GM12878 (cell line): ENCODE results near the gene UNC13B. TPM values are rescaled to one million over a fixed set of nuclear protein-coding genes. Genes with fewer than 3 reads are reported as not detected.

ENCODE experiments used
- ATAC-seq: fragments of 200-7000 bp; cut with Tn5 transposase; 3 replicates; pipeline ENCODE4 v1.9.1; 2020; ENCODE audit warnings: mild to moderate bottlenecking, moderate library complexity
- BruUV-seq: library from RNA; stranded (reverse); fragments of 400-500 nt; replicated peaks from 2 replicates; lab custom pipeline; 2021; lab: Mats Ljungman, UMichigan
- CTCF ChIA-PET: fragments of 300-600 bp; sonication (Branson Sonifier 250); formaldehyde crosslinking; extraction: SDS; loops from one replicate; lab custom pipeline; 2021; ENCODE audit warnings: inconsistent platforms; lab: Yijun Ruan, JAX
- POLR2A ChIA-PET: fragments of 350-600 bp; formaldehyde crosslinking; extraction: SDS; loops from one replicate; lab custom pipeline; 2021; ENCODE audit warnings: inconsistent platforms; lab: Charles Lee
- RAD21 ChIA-PET: fragments of 300-600 bp; sonication (Branson Sonifier 250); formaldehyde crosslinking; loops from one replicate; lab custom pipeline; 2023; ENCODE audit warnings: antibody characterized with exemption; ENCODE audit not compliant: unreplicated experiment; lab: Charles Lee
- SMC1A ChIA-PET: fragments of 300-600 bp; sonication (Branson Sonifier 250); formaldehyde crosslinking; loops from one replicate; lab custom pipeline; 2023; ENCODE audit not compliant: unreplicated experiment, uncharacterized antibody; lab: Charles Lee
- DNase-seq: peaks from one replicate; pipeline ENCODE4 v3.0.0-alpha.2; 2011; ENCODE audit warnings: low read depth, low spot score
- FAIRE-seq: peaks from 3 replicates; lab custom pipeline; 2011; peaks lifted over from hg19 to GRCh38; lab: Jason Lieb, UNC
- H2AFZ ChIP-seq: 2 replicates; pipeline ENCODE4 v1.6.0; 2011; ENCODE audit warnings: low read depth, low read length, control low read depth; ENCODE audit not compliant: control insufficient read depth
- H3K27ac ChIP-seq: 2 replicates; pipeline ENCODE4 v1.5.1; 2011; ENCODE audit warnings: control low read depth; ENCODE audit not compliant: control insufficient read depth, insufficient read depth
- H3K27me3 ChIP-seq, 2 experiments: replicated peaks in 1 of 2; 2 replicates each; pipeline versions ENCODE4 v1.6.0 to v1.6.1; 2011; ENCODE audit warnings: low read length in 1 of 2; ENCODE audit not compliant: control insufficient read depth in 2 of 2, insufficient read depth in 2 of 2
- H3K36me3 ChIP-seq, 2 experiments: 2 replicates each; pipeline ENCODE4 v1.5.1; 2011; ENCODE audit warnings: low read length in 1 of 2; ENCODE audit not compliant: control insufficient read depth in 2 of 2, insufficient read depth in 2 of 2
- H3K4me1 ChIP-seq: 2 replicates; pipeline ENCODE4 v1.6.1; 2011; ENCODE audit warnings: mild to moderate bottlenecking, low read length, moderate library complexity, mixed read lengths; ENCODE audit not compliant: control insufficient read depth, insufficient read depth
- H3K4me2 ChIP-seq: 2 replicates; pipeline ENCODE4 v1.6.0; 2011; ENCODE audit warnings: control low read depth; ENCODE audit not compliant: control insufficient read depth, insufficient read depth
- H3K4me3 ChIP-seq: fragments of 200-600 bp; sonication (generic); 2 replicates; pipeline ENCODE4 v1.5.1; 2016
- H3K79me2 ChIP-seq: 2 replicates; pipeline ENCODE4 v1.6.0; 2011; ENCODE audit warnings: low read length; ENCODE audit not compliant: control insufficient read depth, insufficient read depth
- H3K9ac ChIP-seq: 2 replicates; pipeline ENCODE4 v1.8.0; 2011; ENCODE audit warnings: low read length, control low read depth, mixed read lengths; ENCODE audit not compliant: control insufficient read depth, insufficient read depth
- H3K9me3 ChIP-seq: replicated peaks from 3 replicates; pipeline ENCODE4 v1.5.1; 2011; ENCODE audit warnings: mild to moderate bottlenecking, low read length; ENCODE audit not compliant: control insufficient read depth, insufficient read depth
- H4K20me1 ChIP-seq: 2 replicates; pipeline ENCODE4 v1.6.0; 2011; ENCODE audit not compliant: control insufficient read depth, insufficient read depth
- CHD2 ChIP-seq: IDR thresholded peaks from 2 replicates; pipeline ENCODE4 v1.6.1; 2011; ENCODE audit warnings: low read depth, low read length, improper control_type of control experiment, borderline replicate concordance
- FOXM1 ChIP-seq: IDR thresholded peaks from 2 replicates; pipeline ENCODE4 v1.6.1; 2012; ENCODE audit warnings: low read depth, mild to moderate bottlenecking, inconsistent platforms, low read length, moderate library complexity
- LARP7 ChIP-seq: fragments of 450-650 bp; IDR thresholded peaks from 2 replicates; pipeline ENCODE4 v1.6.1; 2017; ENCODE audit warnings: mild to moderate bottlenecking
- NFIC ChIP-seq: IDR thresholded peaks from 2 replicates; pipeline ENCODE4 v1.6.1; 2012; ENCODE audit warnings: low read depth, mild to moderate bottlenecking, inconsistent platforms, low read length, moderate library complexity
- NFYA ChIP-seq: IDR thresholded peaks from 2 replicates; pipeline ENCODE4 v1.6.1; 2011; ENCODE audit warnings: low read depth, mild to moderate bottlenecking, low read length, improper control_type of control experiment, borderline replicate concordance
- NRF1 ChIP-seq: conservative IDR thresholded peaks from 2 replicates; pipeline ENCODE4 v1.6.1; 2011; ENCODE audit warnings: mild to moderate bottlenecking, low read depth, low read length, improper control_type of control experiment
- SMAD1 ChIP-seq: fragments of 450-650 bp; IDR thresholded peaks from 2 replicates; pipeline ENCODE4 v1.6.1; 2018; ENCODE audit warnings: mild to moderate bottlenecking, low read depth; ENCODE audit not compliant: partially characterized antibody
- SRF ChIP-seq, 2 experiments: IDR thresholded peaks; 2 replicates each; pipeline ENCODE4 v1.6.1; 2011; ENCODE audit warnings: low read depth in 2 of 2, low read length in 2 of 2, mild to moderate bottlenecking in 1 of 2, moderate library complexity in 1 of 2
- STAT1 ChIP-seq: fragments of 450-650 bp; conservative IDR thresholded peaks from 2 replicates; pipeline ENCODE4 v1.6.1; 2014; ENCODE audit warnings: antibody characterized with exemption, mild to moderate bottlenecking
- WGBS: methylation state at CpG from one replicate; pipeline ENCODE4 v1.1.6; 2016; ENCODE audit warnings: low lambda C conversion rate; ENCODE audit not compliant: insufficient replicate concordance, insufficient coverage; ENCODE audit errors: missing lambda C conversion rate; 5-methylcytosine and 5-hydroxymethylcytosine counted together
- in situ Hi-C: fragments of 300-500 bp; cut with MboI; formaldehyde crosslinking; loops from 9 replicates; pipeline ENCODE4 v1.14.3; 2018; ENCODE audit warnings: mixed read lengths
- intact Hi-C: fragments of 100-400 bp; cut with micrococcal nuclease; formaldehyde crosslinking; loops from one replicate; pipeline ENCODE4 v1.14.2; 2022; ENCODE audit not compliant: unreplicated experiment
- polyA plus RNA-seq, 11 experiments: library from polyadenylated mRNA; depleted of rRNA in 4 of 11; unstranded in 6 of 11; stranded (reverse) in 5 of 11; fragments of >200 nt; fragmentation: Nextera tagmentation in 4 of 11; fragmentation: Illumina TruSeq in 1 of 11; extraction: Ambion mirVana in 4 of 11; extraction: Trizol in 1 of 11; gene quantifications; 1 replicate in 1 of 11; 2 replicates in 10 of 11; pipeline versions ENCODE4 v1.2.1 to v1.2.3, GENCODE V29; 2011 to 2016; ENCODE audit warnings: inconsistent platforms in 2 of 11, missing spikeins in 2 of 11, low read depth in 1 of 11
- total RNA-seq, 4 experiments: library from RNA; depleted of rRNA in 3 of 4; stranded (reverse); fragments of >200 nt in 3 of 4; fragmentation: Illumina TruSeq in 1 of 4; extraction: Trizol in 1 of 4; gene quantifications; 2 replicates each; pipeline versions ENCODE4 v1.2.1 to v1.2.3, GENCODE V29; 2013 to 2021
- TF ChIP-seq, protein P1 (sequence below): IDR thresholded peaks from 2 replicates; pipeline ENCODE4 v1.6.1; 2012; ENCODE audit warnings: low read depth, low read length, improper control_type of control experiment
- TF ChIP-seq, protein P2 (sequence below): fragments of 450-650 bp; IDR thresholded peaks from 2 replicates; pipeline ENCODE4 v1.6.1; 2017; ENCODE audit warnings: mild to moderate bottlenecking

UNC13B gene
- total and polyA plus RNA-seq, 10 of the 15 experiments (the other 5 are each of a cell fraction or from before 2014, with no cell fraction given): under 0.01 to 0.42 (median 0.06) TPM; not detected in 4

DNA sequence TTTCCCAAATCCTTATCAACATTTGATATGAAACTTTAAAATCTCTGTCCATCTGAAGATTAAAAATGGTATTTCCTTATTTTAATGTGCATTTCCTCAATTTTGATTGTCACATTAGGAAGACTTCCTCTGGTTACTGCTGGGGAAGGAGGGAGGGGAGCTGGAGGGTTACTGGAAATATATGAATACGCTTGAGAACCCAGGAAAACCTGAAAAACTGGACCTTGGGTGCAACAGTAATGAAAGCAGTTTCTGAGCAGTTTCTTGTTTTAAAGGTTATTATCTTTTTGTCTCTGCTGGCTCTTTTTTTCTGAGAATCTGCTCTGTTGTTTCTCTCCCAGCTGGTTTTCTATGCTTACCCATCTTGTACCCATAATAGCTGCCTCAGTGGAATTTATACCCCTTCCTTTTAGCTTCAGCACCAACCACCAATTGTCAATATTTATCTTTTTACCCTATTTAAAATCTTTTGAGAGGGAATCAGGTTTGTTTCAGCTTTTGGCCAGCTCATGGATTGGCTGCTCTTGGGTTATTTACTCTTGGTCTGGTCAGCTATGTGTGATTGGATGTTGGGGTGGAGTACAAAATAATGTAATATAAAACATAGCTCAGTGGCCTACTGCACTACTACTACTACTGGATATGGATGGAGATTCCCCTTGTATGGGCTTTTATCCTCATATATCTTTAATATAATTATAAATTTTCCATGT, 67.4 kb downstream of the UNC13B start:
- Histone ChIP-seq H3K79me2 (no peaks in the 10 kb centered on the region), H3K36me3 (no peaks in the 10 kb centered on the region), H3K9ac (no peak overlapping the region), H2AFZ (no peak overlapping the region), H3K9me3 (no peaks in the 10 kb centered on the region; the same call in 2 of the 3 replicates), H3K27me3 (no peaks in the 10 kb centered on the region), H3K27ac (no peak overlapping the region), H3K4me3 (no peak overlapping the region), H3K4me2 (no peak overlapping the region), H4K20me1 (no peaks in the 10 kb centered on the region), H3K4me1 (no peaks in the 10 kb centered on the region)
- no TSS peak for BruUV-seq
- DNase-seq (no peak), ATAC-seq (no peak), FAIRE-seq (no peak)
- TF ChIP-seq, protein P1, sequence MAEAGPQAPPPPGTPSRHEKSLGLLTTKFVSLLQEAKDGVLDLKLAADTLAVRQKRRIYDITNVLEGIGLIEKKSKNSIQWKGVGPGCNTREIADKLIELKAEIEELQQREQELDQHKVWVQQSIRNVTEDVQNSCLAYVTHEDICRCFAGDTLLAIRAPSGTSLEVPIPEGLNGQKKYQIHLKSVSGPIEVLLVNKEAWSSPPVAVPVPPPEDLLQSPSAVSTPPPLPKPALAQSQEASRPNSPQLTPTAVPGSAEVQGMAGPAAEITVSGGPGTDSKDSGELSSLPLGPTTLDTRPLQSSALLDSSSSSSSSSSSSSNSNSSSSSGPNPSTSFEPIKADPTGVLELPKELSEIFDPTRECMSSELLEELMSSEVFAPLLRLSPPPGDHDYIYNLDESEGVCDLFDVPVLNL: no peak
- TF ChIP-seq NFIC: no peak
- no peak for TF ChIP-seq NFYA
- no peak for TF ChIP-seq LARP7
- TF ChIP-seq, protein P2, sequence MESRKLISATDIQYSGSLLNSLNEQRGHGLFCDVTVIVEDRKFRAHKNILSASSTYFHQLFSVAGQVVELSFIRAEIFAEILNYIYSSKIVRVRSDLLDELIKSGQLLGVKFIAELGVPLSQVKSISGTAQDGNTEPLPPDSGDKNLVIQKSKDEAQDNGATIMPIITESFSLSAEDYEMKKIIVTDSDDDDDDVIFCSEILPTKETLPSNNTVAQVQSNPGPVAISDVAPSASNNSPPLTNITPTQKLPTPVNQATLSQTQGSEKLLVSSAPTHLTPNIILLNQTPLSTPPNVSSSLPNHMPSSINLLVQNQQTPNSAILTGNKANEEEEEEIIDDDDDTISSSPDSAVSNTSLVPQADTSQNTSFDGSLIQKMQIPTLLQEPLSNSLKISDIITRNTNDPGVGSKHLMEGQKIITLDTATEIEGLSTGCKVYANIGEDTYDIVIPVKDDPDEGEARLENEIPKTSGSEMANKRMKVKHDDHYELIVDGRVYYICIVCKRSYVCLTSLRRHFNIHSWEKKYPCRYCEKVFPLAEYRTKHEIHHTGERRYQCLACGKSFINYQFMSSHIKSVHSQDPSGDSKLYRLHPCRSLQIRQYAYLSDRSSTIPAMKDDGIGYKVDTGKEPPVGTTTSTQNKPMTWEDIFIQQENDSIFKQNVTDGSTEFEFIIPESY: no peak
- TF ChIP-seq CHD2: no peak
- TF ChIP-seq SMAD1: no peak
- TF ChIP-seq NRF1: no peak
- TF ChIP-seq SRF (IDR thresholded peaks at IDR 0.05; ENCODE audit: low read depth in 2 of 2, low read length in 2 of 2): no peak
- TF ChIP-seq STAT1: no peak
- no peak for TF ChIP-seq FOXM1
- WGBS: 0% methylated on average over 1 of the region's 1 CpG
- RAD21 ChIA-PET: no interaction called here
- in situ Hi-C loops: no loop called here
- POLR2A ChIA-PET: no interaction called here
- SMC1A ChIA-PET: no interaction called here
- CTCF ChIA-PET: no interaction called here
- intact Hi-C loops: no loop called here
